Esophagus muscularis mucosa (tissue), 4 donors: ENCODE data around the gene OVCA2. TPM values are rescaled to one million over a fixed set of nuclear protein-coding genes. Genes with fewer than 3 reads are reported as not detected.

Experiments used
- DNase-seq: peaks from one replicate; pipeline ENCODE4 v3.0.0-alpha.2; 2017; ENCODE audit errors: extremely low spot score
- H3K27ac ChIP-seq, 4 donors: fragments of 200-600 bp; sonication (generic); replicated peaks in 1 of 4; 1 replicate in 3 of 4; 2 replicates in 1 of 4; pipeline ENCODE4 v1.5.1; 2016 to 2019; ENCODE audit warnings: mild to moderate bottlenecking in 1 of 4
- H3K27me3 ChIP-seq, 4 donors: fragments of 200-600 bp; sonication (generic); one replicate each; pipeline versions ENCODE4 v1.5.1 to v1.6.0; 2016 to 2019
- H3K36me3 ChIP-seq, 4 donors: fragments of 200-600 bp; sonication (generic); one replicate each; pipeline ENCODE4 v1.5.1; 2016 to 2019
- H3K4me1 ChIP-seq, 4 donors: fragments of 200-600 bp; sonication (generic); one replicate each; pipeline ENCODE4 v1.5.1; 2016 to 2019
- H3K4me3 ChIP-seq, 4 donors: fragments of 200-600 bp; sonication (generic); 1 replicate in 2 of 4; 2 replicates in 2 of 4; pipeline ENCODE4 v1.5.1; 2016 to 2019; ENCODE audit warnings: mild to moderate bottlenecking in 4 of 4, moderate library complexity in 1 of 4
- H3K9me3 ChIP-seq, 4 donors: fragments of 200-600 bp; sonication (generic); 1 replicate in 3 of 4; 2 replicates in 1 of 4; pipeline ENCODE4 v1.5.1; 2016 to 2019
- CTCF ChIP-seq, 3 experiments: fragments of 200-600 bp in 2 of 3; fragments of 450-650 bp in 1 of 3; sonication (generic) in 2 of 3; IDR thresholded peaks; one replicate each; pipeline ENCODE4 v1.5.1; 2017 to 2019; ENCODE audit warnings: antibody characterized with exemption in 3 of 3, mild to moderate bottlenecking in 2 of 3, moderate library complexity in 1 of 3
- EP300 ChIP-seq: sonication (generic); formaldehyde crosslinking; IDR thresholded peaks from one replicate; pipeline ENCODE4 v1.6.1; 2017; ENCODE audit warnings: antibody characterized with exemption
- POLR2A ChIP-seq: fragments of 450-650 bp; IDR thresholded peaks from one replicate; pipeline ENCODE4 v1.6.1; 2017; ENCODE audit warnings: antibody characterized with exemption, moderate library complexity, mild to moderate bottlenecking, low read depth
- POLR2AphosphoS5 ChIP-seq, 2 donors: sonication (generic); formaldehyde crosslinking; IDR thresholded peaks; one replicate each; pipeline ENCODE4 v1.6.1; 2017; ENCODE audit warnings: antibody characterized with exemption in 2 of 2
- WGBS: methylation state at CpG from one replicate; pipeline ENCODE4 v1.1.5; 2018; 5-methylcytosine and 5-hydroxymethylcytosine counted together
- intact Hi-C: fragments of 100-400 bp; cut with DNase I; formaldehyde crosslinking; loops from one replicate; pipeline ENCODE4 v1.15.1; 2023
- total RNA-seq, 4 donors: library from RNA; depleted of rRNA; stranded (reverse); fragments of >200 nt; gene quantifications; one replicate each; pipeline versions ENCODE4 v1.1.0 to v1.2.1, GENCODE V29; 2016

Gene OVCA2
- total RNA-seq, 4 donors from 2014 or later, result 34.9 to 38.9 (median 38.0) TPM

GRCh38 chr17:2057175-2057759, 15.4 kb downstream of the OVCA2 start:
- H3K27me3 ChIP-seq, result peaks cover 0 to 27% (median 0%) of the 10 kb centered on the region in 4 donors
- DNase-seq, result no peak
- no peak for TF ChIP-seq CTCF (IDR thresholded peaks at IDR 0.05)
- no peak for TF ChIP-seq POLR2A
- TF ChIP-seq EP300, result no peak
- TF ChIP-seq POLR2AphosphoS5 (IDR thresholded peaks at IDR 0.05), result no peak
- peak overlapping the region; percentile 90 to 97 (median 92) for H3K27ac ChIP-seq
- peaks cover 62 to 93% (median 89%) of the 10 kb centered on the region in 4 donors for H3K4me1 ChIP-seq
- intact Hi-C loops, result loop anchor here (5.0 kb wide), 1 partner anchor 120 kb away; no protein-coding TSS in a partner anchor
- peak overlapping the region; percentile 66 to 84 (median 72) for H3K4me3 ChIP-seq
- H3K9me3 ChIP-seq, result no peaks in the 10 kb centered on the region
- H3K36me3 ChIP-seq, result peaks cover 3 to 26% (median 17%) of the 10 kb centered on the region in 4 donors
- WGBS, result 59% methylated on average over 20 of the region's 81 CpGs

- no peak for TF ChIP-seq CTCF (IDR thresholded peaks at IDR 0.05)
- TF ChIP-seq POLR2AphosphoS5 (IDR thresholded peaks at IDR 0.05), result no peak
- TF ChIP-seq EP300, result no peak
- TF ChIP-seq POLR2A, result no peak
- H3K4me3 ChIP-seq, result peak overlapping the region; percentile 66 to 84 (median 72)
- DNase-seq, result no peak
- peaks cover 3 to 26% (median 17%) of the 10 kb centered on the region in 4 donors for H3K36me3 ChIP-seq
- 69% methylated on average over 24 of the region's 98 CpGs for WGBS
- H3K27me3 ChIP-seq, result peaks cover 0 to 25% (median 0%) of the 10 kb centered on the region in 4 donors
- peaks cover 69 to 100% (median 96%) of the 10 kb centered on the region in 4 donors for H3K4me1 ChIP-seq
- H3K9me3 ChIP-seq, result no peaks in the 10 kb centered on the region
- intact Hi-C loops, result loop anchor here (5.0 kb wide), 1 partner anchor 119 kb away; no protein-coding TSS in a partner anchor
- H3K27ac ChIP-seq, result peak overlapping the region; percentile 90 to 97 (median 92)
Measured at GRCh38 chr17:2057760-2058585, 16.2 kb downstream of the OVCA2 start.

GRCh38 chr17:2058586-2059546, 17.0 kb downstream of the OVCA2 start:
- WGBS, result 40% methylated on average over 24 of the region's 78 CpGs
- Histone ChIP-seq H3K4me3 (peak overlapping the region; percentile 66 to 84 (median 72)), H3K27me3 (peaks cover 0 to 16% (median 0%) of the 10 kb centered on the region in 4 donors), H3K4me1 (peaks cover 71 to 100% (median 96%) of the 10 kb centered on the region in 4 donors), H3K36me3 (peaks cover 3 to 26% (median 20%) of the 10 kb centered on the region in 4 donors), H3K27ac (peak overlapping the region; percentile 90 to 97 (median 92)), H3K9me3 (no peaks in the 10 kb centered on the region)
- intact Hi-C loops, result loop anchor here (5.0 kb wide), 1 partner anchor 118 kb away; no protein-coding TSS in a partner anchor
- no peak for TF ChIP-seq EP300
- TF ChIP-seq POLR2A, result no peak
- TF ChIP-seq CTCF (IDR thresholded peaks at IDR 0.05), result peak; percentile 59 to 80 (median 69)
- peak; percentile 41 to 55 for TF ChIP-seq POLR2AphosphoS5 (IDR thresholded peaks at IDR 0.05)
- peak; percentile 92 for DNase-seq
